Measurements from ENCODE around the gene RCAN1. TPM values are rescaled to one million over a fixed set of nuclear protein-coding genes. Genes with fewer than 3 reads are reported as not detected.

Gene RCAN1
- total RNA-seq, 1 donor from 2014 or later, result 12.5 TPM

- H3K27ac ChIP-seq, result no peak overlapping the region
- peaks cover 0 to 15% of the 10 kb centered on the region in 2 donors for H3K4me1 ChIP-seq
- no peak for TF ChIP-seq CTCF (IDR thresholded peaks at IDR 0.05)
- intact Hi-C loops (cut with DNase I), result no loop called here
- no peaks in the 10 kb centered on the region for H3K27me3 ChIP-seq
- no peaks in the 10 kb centered on the region for H3K36me3 ChIP-seq
- no peaks in the 10 kb centered on the region for H3K9me3 ChIP-seq
- DNase-seq (ENCODE audit: low spot score in 2 of 2), result no peak
- no peak overlapping the region for H3K4me3 ChIP-seq
Measured at GRCh38 chr21:34596561-34597271, 18.2 kb downstream of the RCAN1 start.

GRCh38 chr21:34595457-34595856, 19.5 kb downstream of the RCAN1 start:
- TF ChIP-seq CTCF (IDR thresholded peaks at IDR 0.05), result no peak
- no peak for DNase-seq (ENCODE audit: low spot score in 2 of 2)
- H3K4me1 ChIP-seq, result peaks cover 0 to 16% of the 10 kb centered on the region in 2 donors
- intact Hi-C loops (cut with DNase I), result no loop called here
- no peaks in the 10 kb centered on the region for H3K9me3 ChIP-seq
- H3K36me3 ChIP-seq, result no peaks in the 10 kb centered on the region
- H3K27ac ChIP-seq, result no peak overlapping the region
- no peak overlapping the region for H3K4me3 ChIP-seq
- H3K27me3 ChIP-seq, result no peaks in the 10 kb centered on the region

- Histone ChIP-seq H3K27ac (no peak overlapping the region), H3K27me3 (no peaks in the 10 kb centered on the region), H3K9me3 (no peaks in the 10 kb centered on the region), H3K4me1 (peaks cover 0 to 16% of the 10 kb centered on the region in 2 donors), H3K4me3 (no peak overlapping the region), H3K36me3 (no peaks in the 10 kb centered on the region)
- no peak for DNase-seq (ENCODE audit: low spot score in 2 of 2)
- intact Hi-C loops (cut with DNase I), result no loop called here
- TF ChIP-seq CTCF (IDR thresholded peaks at IDR 0.05), result no peak
Measured at GRCh38 chr21:34594566-34595234, 20.2 kb downstream of the RCAN1 start.

- Histone ChIP-seq H3K4me3 (no peak overlapping the region), H3K36me3 (no peaks in the 10 kb centered on the region), H3K9me3 (no peaks in the 10 kb centered on the region), H3K27me3 (no peaks in the 10 kb centered on the region), H3K27ac (no peak overlapping the region), H3K4me1 (peaks cover 0 to 16% of the 10 kb centered on the region in 2 donors)
- no peak for TF ChIP-seq CTCF (IDR thresholded peaks at IDR 0.05)
- no peak for DNase-seq (ENCODE audit: low spot score in 2 of 2)
- intact Hi-C loops (cut with DNase I), result no loop called here
Measured at GRCh38 chr21:34593954-34594531, 20.9 kb downstream of the RCAN1 start.

GRCh38 chr21:34593423-34593822, 21.5 kb downstream of the RCAN1 start:
- no peak for TF ChIP-seq CTCF (IDR thresholded peaks at IDR 0.05)
- Histone ChIP-seq H3K4me3 (no peak overlapping the region), H3K36me3 (no peaks in the 10 kb centered on the region), H3K9me3 (no peaks in the 10 kb centered on the region), H3K27ac (no peak overlapping the region), H3K27me3 (no peaks in the 10 kb centered on the region), H3K4me1 (peaks cover 0 to 16% of the 10 kb centered on the region in 2 donors)
- intact Hi-C loops (cut with DNase I), result no loop called here
- no peak for DNase-seq (ENCODE audit: low spot score in 2 of 2)
